GM18870 (cell line): ENCODE results near the gene CKLF.
A peak's percentile ranks its signal among the peaks of the same experiment; 100 is the strongest.
"Not testable (repeated sequence)": the region's sequence is repeated elsewhere in the genome, so short reads cannot be mapped to it uniquely, and the experiment has no call there.

Experiments used
- ATAC-seq: cut with Tn5 transposase; IDR thresholded peaks from one replicate; pipeline ENCODE4 v1.9.1; 2021; ENCODE audit warnings: moderate library complexity; ENCODE audit not compliant: unreplicated experiment

The CKLF gene, protein sequence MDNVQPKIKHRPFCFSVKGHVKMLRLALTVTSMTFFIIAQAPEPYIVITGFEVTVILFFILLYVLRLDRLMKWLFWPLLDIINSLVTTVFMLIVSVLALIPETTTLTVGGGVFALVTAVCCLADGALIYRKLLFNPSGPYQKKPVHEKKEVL

DNA sequence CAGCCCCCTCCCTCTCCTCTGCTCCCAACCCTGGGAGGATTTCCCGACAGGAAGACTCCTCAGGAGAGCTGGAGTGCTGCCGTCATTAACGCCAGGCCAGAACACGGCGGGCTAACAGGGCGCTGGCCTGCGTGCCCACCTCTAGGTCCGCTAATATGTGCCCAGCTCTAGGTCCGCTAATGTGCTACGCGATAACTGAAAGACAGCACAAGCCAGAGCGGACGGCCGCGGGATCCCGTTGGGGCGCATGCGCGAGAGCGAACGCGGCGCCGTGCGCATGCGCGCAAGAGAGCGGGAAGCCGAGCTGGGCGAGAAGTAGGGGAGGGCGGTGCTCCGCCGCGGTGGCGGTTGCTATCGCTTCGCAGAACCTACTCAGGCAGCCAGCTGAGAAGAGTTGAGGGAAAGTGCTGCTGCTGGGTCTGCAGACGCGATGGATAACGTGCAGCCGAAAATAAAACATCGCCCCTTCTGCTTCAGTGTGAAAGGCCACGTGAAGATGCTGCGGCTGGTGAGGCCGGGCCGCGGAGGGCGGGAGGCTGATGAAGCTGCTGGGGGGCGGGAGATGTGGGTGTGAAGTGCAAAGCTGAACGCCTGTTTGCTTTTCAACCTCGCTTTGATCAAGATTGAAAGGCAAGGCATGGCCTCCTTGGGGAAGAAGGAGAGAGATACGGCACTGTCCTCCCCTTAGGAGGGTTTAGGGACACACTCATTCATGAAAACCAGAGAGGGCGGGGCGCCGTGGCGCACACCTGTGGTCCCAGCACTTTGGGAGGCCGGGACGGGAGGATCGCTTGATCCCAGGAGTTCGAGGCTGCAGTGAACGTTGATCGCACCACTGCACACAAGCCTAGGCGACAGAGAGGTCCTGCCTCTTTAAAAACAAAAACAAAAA lies at the start of gene CKLF:
CKLF (plus strand) TSS at position 291 of the 892 bp plus-strand sequence; CDS start at position 431, 140 bp downstream.
- ATAC-seq = no peak

DNA sequence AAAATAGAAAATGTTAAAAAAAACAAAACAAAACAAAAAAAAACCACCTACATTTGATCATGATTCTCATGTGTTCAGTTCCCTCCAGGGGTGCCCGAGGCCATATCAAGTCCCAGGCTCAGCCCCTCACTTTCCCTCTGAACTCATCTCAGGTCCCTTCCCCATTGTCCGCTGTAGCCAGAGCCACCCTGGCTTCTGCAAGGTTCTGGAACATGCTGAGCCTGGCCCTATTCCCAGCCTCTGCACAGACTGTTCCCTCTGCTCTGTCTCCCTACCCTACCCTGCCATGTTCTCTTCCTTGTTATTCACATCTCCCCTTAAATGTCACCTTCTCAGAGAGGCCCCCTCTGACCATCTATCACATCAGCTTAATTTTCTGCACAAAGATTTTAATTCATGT lies 49.3 kb upstream of the CKLF start:
- ATAC-seq = no peak

DNA sequence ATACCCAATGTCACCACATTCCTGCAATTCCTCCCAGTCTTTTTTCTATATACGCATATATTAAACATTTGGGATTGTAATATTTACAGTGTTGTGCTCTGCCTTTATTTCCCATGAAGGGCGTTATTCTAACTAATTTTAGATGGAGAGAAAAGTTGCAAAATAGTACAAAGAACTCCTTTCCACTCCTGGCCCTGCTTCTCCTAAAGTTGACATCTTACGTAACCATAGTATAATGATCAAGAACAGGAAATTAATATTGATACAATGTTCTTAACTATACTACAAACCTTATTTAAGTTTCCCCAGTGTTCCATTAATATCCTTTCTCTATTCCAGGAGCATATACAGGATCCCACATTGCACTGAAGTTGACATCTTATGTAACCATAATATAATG lies 48.8 kb upstream of the CKLF start:
- ATAC-seq = no peak

DNA sequence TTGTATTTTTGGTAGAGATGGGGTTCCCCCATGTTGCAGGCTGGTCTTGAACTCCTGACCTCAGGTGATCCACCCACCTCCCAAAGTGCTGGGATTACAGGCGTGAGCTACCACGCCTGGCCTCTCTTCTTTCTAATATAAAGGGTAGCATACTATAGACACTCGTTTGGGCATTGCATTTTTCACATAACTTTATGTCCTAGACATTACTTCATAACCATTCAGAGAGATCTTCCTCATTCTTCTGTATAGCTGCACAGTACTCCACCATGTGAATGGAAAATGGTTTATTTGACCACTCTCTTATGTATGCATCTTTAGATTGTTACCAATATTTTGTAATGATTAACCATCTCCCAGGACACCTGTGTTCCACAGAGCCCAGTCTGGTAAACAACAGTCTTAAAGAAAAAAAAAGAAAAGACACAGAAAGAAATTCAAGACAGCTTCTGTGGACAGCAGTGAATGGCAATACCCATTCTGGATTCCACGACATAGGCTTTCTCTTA lies 44.6 kb upstream of the CKLF start:
- no peak for ATAC-seq

- ATAC-seq = no peak
These were observed 44.0 kb upstream of the CKLF start for GRCh38 chr16:66508248-66508913.

DNA sequence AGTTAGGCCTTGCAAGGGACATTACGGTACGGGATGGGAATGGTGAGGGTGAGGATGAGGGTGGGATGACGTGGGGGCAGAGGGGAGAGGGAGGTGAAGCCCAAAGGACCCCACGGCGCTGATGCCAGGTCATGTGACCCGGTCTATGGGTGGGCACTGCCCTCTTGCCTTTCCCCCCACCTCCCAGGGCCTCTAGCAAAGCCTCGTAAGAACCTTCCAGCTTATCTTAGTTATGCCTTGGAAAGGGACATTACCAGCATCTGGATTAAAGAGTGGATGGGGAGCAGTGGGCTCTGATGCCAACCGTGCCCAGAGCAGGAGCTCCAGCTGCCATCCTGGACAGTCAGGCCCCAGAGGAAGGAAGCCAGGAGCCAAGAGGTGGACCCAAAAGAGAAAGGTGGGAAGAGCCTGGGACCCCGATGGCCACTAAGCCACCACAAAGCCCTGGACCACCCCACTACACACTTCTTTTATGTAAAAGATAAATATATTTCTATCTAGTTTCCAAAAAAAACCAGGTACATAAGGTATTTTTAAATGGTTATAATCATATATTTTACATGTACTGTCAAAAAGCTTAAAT lies 43.4 kb upstream of the CKLF start:
- no peak for ATAC-seq

DNA sequence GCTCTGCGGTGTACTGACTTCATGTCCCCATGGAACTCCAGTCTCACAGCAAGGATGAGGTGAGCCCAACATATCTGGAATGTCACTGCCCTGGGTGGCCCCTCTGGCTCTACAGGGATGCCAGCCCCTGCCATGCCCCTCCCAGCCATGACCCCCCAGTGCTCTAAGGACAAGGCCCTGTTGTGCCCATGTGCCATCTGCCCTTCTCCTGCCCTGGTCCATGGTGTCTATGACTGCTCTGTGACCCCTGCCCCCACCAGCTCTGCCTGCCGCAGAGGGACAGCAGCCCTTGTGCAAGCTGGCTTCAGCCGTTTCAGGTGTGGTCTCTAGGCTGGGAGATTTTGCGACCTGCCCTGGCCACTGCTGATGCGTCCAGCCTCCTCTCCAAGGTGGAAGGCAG lies 42.8 kb upstream of the CKLF start:
- ATAC-seq = no peak

DNA sequence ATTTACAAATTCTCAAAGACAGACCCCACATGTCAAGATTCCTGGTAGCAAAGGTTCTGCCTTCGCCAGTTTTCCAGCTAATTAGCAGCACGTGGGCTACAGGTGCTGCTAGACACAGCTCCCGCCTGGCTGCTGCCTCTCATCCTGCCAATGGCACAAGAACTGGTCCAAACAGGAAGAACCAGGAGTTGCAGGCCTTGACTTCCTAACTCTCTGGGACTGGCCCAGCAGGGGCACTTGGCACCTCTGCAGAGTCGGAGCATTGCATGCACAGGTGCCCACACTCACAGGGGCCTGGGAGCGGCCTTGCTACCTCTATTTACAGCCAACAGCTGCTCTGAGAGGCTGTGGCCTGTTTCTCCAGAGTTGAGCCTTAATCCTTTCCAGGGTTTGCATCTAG lies 42.1 kb upstream of the CKLF start:
- no peak for ATAC-seq

DNA sequence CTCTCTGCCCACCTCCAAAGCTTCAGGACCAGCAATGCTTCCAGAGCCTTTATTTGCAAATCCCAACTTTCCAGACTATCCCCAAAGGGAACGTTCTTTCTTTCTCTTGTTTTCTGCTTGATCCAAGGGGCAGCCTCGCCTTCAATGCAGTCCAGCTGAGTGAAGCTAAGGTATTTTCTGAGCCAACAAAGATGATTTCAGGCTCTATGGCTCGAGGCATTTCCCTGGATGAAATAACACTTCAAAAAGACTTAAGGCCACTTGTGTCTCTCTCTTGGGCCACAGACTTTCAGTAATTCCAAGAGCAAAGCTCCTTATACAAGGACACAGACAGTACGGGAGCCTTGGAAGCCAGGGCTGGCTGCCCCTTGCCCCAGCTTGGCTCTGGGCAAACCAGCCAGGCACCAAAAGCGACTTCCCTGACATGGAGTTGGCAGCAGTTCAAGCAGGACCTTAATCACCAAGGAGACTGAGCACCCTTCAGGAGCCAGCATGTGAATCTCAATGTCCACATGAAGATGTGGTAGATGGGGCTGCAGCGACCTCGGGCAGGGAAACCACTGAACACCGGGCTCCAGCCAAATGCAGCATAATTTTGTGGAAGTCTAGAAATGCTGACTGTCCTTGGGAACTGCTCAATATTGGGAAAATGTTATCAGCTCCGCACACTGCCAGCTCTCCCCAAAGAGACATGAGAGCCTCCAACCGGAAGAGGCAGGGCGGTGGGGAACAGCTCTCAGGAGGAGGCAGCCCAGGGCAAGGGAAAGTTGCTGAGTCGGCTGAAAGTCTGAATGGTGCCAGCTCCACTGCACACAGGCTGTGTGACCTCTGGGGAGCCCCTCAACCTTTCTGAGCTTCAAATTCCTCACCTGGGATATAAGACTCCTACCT lies 41.4 kb upstream of the CKLF start:
- no peak for ATAC-seq

GRCh38 chr16:66511602-66512271 lies 40.6 kb upstream of the CKLF start:
- ATAC-seq = no peak

DNA sequence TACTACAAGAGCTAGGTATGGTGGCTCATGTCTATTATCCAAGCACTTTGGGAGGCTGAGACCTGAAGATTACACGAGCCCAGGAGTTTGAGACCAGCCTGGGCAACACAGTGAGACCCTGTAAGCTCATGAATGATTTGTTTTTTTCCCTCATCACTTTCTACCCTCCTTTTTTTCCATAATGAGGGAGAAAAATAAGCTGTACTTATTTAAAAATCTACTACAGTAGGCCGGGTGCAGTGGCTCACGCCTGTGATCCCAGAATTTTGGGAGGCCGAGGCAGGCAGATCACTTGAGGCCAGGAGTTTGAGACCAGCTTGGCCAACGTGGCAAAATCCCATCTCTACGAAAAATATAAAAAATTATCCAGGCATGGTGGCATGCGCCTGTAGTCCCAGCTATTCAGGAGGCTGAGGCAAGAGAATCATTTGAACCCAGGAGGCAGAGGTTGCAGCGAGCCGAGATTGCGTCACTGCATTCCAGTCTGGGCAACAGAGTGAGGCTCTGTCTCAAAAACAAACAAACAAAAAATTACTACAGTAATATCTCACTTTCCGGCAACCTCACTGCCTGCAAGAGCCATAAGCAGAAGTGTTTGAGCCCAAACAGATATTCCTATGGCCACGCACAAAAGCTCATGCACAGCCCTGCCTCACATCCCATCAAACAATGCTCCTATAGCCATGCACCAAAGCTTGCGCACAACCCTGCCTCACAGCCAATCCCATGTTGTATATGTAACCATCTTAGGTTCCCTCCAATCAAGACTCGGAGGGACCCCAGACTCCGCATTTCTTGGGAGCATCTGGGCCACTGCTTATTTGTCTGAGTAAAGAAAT lies 39.9 kb upstream of the CKLF start:
- no peak for ATAC-seq

GRCh38 chr16:66513111-66513723 lies 39.2 kb upstream of the CKLF start:
- no peak for ATAC-seq

- ATAC-seq = not testable (repeated sequence)
These were observed 38.0 kb upstream of the CKLF start for GRCh38 chr16:66514391-66514790.

GRCh38 chr16:66514980-66515595 lies 37.3 kb upstream of the CKLF start:
- ATAC-seq = not testable (repeated sequence)

GRCh38 chr16:66515596-66516508 lies 36.5 kb upstream of the CKLF start:
- no peak for ATAC-seq

- ATAC-seq = peak; percentile 26
These were observed 35.9 kb upstream of the CKLF start for GRCh38 chr16:66516509-66516807.
